CD8-positive, alpha-beta memory T cell (primary cell): ENCODE measurements around the gene OPN4. TPM values are rescaled to one million over a fixed set of nuclear protein-coding genes. Genes with fewer than 3 reads are reported as not detected.

Experiments
- CTCF ChIA-PET: fragments of 350-600 bp; sonication (Branson Sonifier 250); formaldehyde crosslinking; loops from one replicate; lab custom pipeline; 2021; ENCODE audit warnings: antibody characterized with exemption; lab: Charles Lee
- POLR2A ChIA-PET: fragments of 350-600 bp; sonication (Branson Sonifier 250); formaldehyde crosslinking; loops from one replicate; lab custom pipeline; 2021; ENCODE audit warnings: antibody characterized with exemption; lab: Charles Lee
- DNase-seq, 5 donors: peaks; one replicate each; pipeline versions ENCODE4 v3.0.0 to v3.0.0-alpha.2; 2020 to 2022; ENCODE audit warnings: mixed read lengths in 1 of 5
- H3K27ac ChIP-seq: one replicate; pipeline ENCODE4 v1.7.0; 2013; ENCODE audit warnings: low read depth, mild to moderate bottlenecking, low read length, moderate library complexity
- H3K27me3 ChIP-seq: 2 replicates; pipeline ENCODE4 v1.7.0; 2013; ENCODE audit warnings: low read length, mild to moderate bottlenecking; ENCODE audit not compliant: insufficient read depth, poor library complexity, severe bottlenecking
- H3K36me3 ChIP-seq: 2 replicates; pipeline ENCODE4 v1.7.0; 2013; ENCODE audit warnings: mild to moderate bottlenecking, low read length, moderate library complexity; ENCODE audit not compliant: insufficient read depth
- H3K4me1 ChIP-seq: 2 replicates; pipeline ENCODE4 v1.7.0; 2013; ENCODE audit warnings: mild to moderate bottlenecking, low read length, moderate library complexity; ENCODE audit not compliant: insufficient read depth
- H3K4me3 ChIP-seq: 2 replicates; pipeline ENCODE4 v1.7.0; 2013; ENCODE audit warnings: mild to moderate bottlenecking, low read length
- H3K9me3 ChIP-seq: 2 replicates; pipeline ENCODE4 v1.7.0; 2013; ENCODE audit warnings: mild to moderate bottlenecking, low read length
- H3K27ac Mint-ChIP-seq, 8 donors: one replicate each; pipeline ENCODE4 v1.8.0; 2020 to 2021; ENCODE audit warnings: mixed read lengths in 8 of 8, mild to moderate bottlenecking in 6 of 8, inconsistent platforms in 3 of 8, moderate library complexity in 3 of 8
- H3K27me3 Mint-ChIP-seq, 2 donors: one replicate each; pipeline ENCODE4 v1.8.0; 2020 to 2021; ENCODE audit warnings: mixed read lengths in 2 of 2, mild to moderate bottlenecking in 1 of 2, moderate library complexity in 1 of 2
- H3K36me3 Mint-ChIP-seq, 3 donors: one replicate each; pipeline ENCODE4 v1.8.0; 2020 to 2021; ENCODE audit warnings: mixed read lengths in 3 of 3, inconsistent platforms in 1 of 3, mild to moderate bottlenecking in 1 of 3
- H3K4me1 Mint-ChIP-seq, 3 donors: one replicate each; pipeline ENCODE4 v1.8.0; 2020 to 2021; ENCODE audit warnings: mixed read lengths in 3 of 3, inconsistent platforms in 1 of 3, mild to moderate bottlenecking in 1 of 3
- H3K4me3 Mint-ChIP-seq, 7 donors: one replicate each; pipeline ENCODE4 v1.8.0; 2020 to 2021; ENCODE audit warnings: mixed read lengths in 7 of 7, mild to moderate bottlenecking in 6 of 7, moderate library complexity in 4 of 7, inconsistent platforms in 2 of 7
- H3K9me3 Mint-ChIP-seq, 5 donors: one replicate each; pipeline ENCODE4 v1.8.0; 2020 to 2022; ENCODE audit warnings: mixed read lengths in 5 of 5, mild to moderate bottlenecking in 3 of 5, moderate library complexity in 2 of 5, inconsistent platforms in 1 of 5
- polyA plus RNA-seq: library from polyadenylated mRNA; unstranded; fragments of 300-500 nt; fragmentation: Illumina TruSeq; gene quantifications from one replicate; pipeline ENCODE4 v1.2.3, GENCODE V29; 2021
- total RNA-seq, 2 experiments: library from RNA; stranded (reverse); gene quantifications; one replicate each; pipeline ENCODE4 v1.2.3, GENCODE V29; 2021

OPN4 gene
- total and polyA plus RNA-seq, 3 experiments from 2014 or later, result not detected

DNA sequence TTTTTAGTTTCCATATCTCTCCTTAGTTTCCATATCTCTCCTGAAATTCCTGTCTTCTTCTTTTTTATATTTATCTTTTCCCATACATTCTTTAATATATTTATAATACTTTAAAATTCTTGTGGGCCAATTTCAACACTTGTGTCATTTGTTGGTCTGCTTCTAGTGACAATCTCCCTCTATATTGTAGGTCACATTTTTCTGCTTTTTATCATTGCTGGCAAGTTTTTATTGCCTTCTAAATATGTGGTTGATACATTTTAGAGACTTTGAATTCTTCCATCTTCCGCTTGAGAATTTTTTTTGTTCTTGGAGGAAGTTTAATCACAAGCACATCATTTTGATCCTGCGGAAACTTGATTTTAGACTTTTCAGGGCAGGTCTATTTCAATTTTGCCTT is 26.0 kb upstream of the OPN4 start:
- DNase-seq, result no peak
- H3K27me3 ChIP-seq, result peaks cover 8% of the 10 kb centered on the region
- H3K4me1 ChIP-seq, result no peaks in the 10 kb centered on the region
- no peak overlapping the region for H3K4me3 ChIP-seq
- Mint-ChIP-seq H3K9me3 (no peaks in the 10 kb centered on the region), H3K27ac (no peak overlapping the region), H3K36me3 (no peaks in the 10 kb centered on the region), H3K4me3 (no peak overlapping the region), H3K4me1 (peaks cover 0 to 3% (median 1%) of the 10 kb centered on the region in 3 donors), H3K27me3 (peaks cover 25 to 40% of the 10 kb centered on the region in 2 donors)
- no peak overlapping the region for H3K27ac ChIP-seq
- no peaks in the 10 kb centered on the region for H3K9me3 ChIP-seq
- CTCF ChIA-PET, result no interaction called here
- POLR2A ChIA-PET, result no interaction called here
- no peaks in the 10 kb centered on the region for H3K36me3 ChIP-seq

DNA sequence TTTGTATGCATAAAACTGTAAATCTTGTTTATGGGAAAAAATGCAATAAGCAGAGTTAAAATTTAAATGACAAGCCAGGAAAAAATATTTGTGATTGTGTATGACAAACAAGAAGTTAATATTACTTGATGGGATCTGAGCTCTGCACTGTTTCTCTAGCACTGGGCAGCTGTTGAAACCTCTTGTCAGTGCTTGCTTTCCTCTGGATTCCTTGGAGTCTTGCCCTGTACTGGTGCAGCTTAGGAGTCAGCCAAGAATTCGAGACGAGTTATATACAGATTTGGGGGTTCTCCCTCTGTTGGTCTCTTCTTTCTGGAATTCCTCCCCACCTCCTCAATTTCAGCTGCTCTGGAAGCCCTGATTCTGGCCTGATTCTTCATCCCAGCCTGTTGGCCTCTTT is 24.3 kb upstream of the OPN4 start:
- H3K9me3 Mint-ChIP-seq, result no peaks in the 10 kb centered on the region
- ChIA-PET POLR2A (no interaction called here), CTCF (no interaction called here)
- H3K4me1 ChIP-seq, result no peaks in the 10 kb centered on the region
- no peaks in the 10 kb centered on the region for H3K36me3 Mint-ChIP-seq
- H3K9me3 ChIP-seq, result no peaks in the 10 kb centered on the region
- peaks cover 37 to 57% of the 10 kb centered on the region in 2 donors for H3K27me3 Mint-ChIP-seq
- H3K27me3 ChIP-seq, result peaks cover 8% of the 10 kb centered on the region
- peaks cover 0 to 3% (median 1%) of the 10 kb centered on the region in 3 donors for H3K4me1 Mint-ChIP-seq
- no peak overlapping the region for H3K27ac Mint-ChIP-seq
- H3K36me3 ChIP-seq, result no peaks in the 10 kb centered on the region
- no peak for DNase-seq
- H3K4me3 Mint-ChIP-seq, result no peak overlapping the region
- H3K27ac ChIP-seq, result no peak overlapping the region
- H3K4me3 ChIP-seq, result no peak overlapping the region

DNA sequence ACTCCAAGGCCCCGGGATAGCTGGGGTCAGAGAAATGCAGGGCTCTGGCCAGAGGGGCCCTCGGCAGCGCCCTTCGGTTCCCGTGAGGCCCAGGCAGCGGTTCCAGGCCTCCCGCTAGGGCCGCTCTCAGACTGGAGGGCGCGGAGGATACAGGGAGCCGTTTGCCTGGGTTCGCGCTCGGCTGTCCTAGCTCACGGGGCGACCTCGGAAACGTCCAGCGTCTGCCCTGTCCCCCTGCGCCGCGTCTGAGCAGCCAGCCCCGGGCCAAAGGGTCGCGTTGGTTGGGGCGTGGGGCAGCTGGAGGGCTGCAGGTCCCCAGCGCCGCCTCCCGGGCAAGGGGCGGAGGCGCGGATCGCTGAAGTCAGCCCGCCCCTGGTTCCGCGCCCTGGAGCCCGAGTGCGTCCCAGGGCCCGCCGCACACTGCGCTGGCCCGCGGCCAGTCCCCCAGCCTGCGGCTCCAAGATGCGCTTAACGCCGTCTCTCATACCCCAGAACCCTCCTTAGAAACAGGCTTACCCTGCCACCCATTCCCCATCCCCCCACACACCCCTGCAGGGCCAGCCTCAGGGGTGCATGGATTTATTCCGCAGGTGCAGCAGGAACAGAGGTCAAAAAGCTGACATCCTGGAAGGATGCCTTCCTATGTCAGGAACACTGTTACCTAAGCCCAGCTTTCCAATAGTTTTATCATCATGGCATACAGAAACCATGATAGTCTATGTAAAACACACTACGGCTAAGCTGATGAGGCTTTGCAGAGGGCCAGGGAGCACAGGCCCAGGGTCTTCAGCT is 22.1 kb upstream of the OPN4 start:
- CTCF ChIA-PET, result no interaction called here
- no peak overlapping the region for H3K4me3 ChIP-seq
- no peak overlapping the region for H3K4me3 Mint-ChIP-seq
- peaks cover 0 to 3% (median 1%) of the 10 kb centered on the region in 3 donors for H3K4me1 Mint-ChIP-seq
- POLR2A ChIA-PET, result interaction anchor here (0.6 kb wide), 1 partner anchor 682 kb away, joined by 10 read pairs; no protein-coding TSS in a partner anchor
- peaks cover 34 to 70% of the 10 kb centered on the region in 2 donors for H3K27me3 Mint-ChIP-seq
- H3K27ac Mint-ChIP-seq, result no peak overlapping the region
- no peaks in the 10 kb centered on the region for H3K4me1 ChIP-seq
- no peaks in the 10 kb centered on the region for H3K36me3 ChIP-seq
- no peaks in the 10 kb centered on the region for H3K9me3 ChIP-seq
- H3K27me3 ChIP-seq, result peaks cover 8% of the 10 kb centered on the region
- no peak overlapping the region for H3K27ac ChIP-seq
- H3K9me3 Mint-ChIP-seq, result no peaks in the 10 kb centered on the region
- H3K36me3 Mint-ChIP-seq, result no peaks in the 10 kb centered on the region
- DNase-seq, result no peak

DNA sequence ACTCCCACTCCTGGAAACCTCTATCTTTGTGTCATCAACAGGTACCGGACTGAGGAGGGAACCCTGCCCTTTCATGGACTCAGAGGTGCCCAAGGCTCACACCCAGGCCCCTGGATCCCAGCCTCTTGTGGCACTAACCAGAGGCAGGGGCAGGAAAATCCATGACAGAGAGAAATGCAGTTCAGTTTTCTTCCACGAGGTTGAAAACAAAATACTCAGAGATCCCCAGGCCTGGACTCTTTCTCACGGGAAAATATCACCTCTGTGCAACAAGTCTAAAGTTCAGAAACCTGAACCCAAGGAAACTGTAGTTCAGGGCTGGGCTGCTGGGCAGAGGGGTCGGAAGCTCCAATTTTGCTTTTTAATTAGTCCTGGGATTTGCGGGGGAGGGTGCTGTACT is 21.4 kb upstream of the OPN4 start:
- no peaks in the 10 kb centered on the region for H3K9me3 ChIP-seq
- CTCF ChIA-PET, result no interaction called here
- H3K27ac ChIP-seq, result no peak overlapping the region
- Mint-ChIP-seq H3K4me3 (no peak overlapping the region), H3K9me3 (no peaks in the 10 kb centered on the region), H3K36me3 (no peaks in the 10 kb centered on the region), H3K27me3 (peaks cover 33 to 70% of the 10 kb centered on the region in 2 donors), H3K4me1 (peaks cover 0 to 3% (median 1%) of the 10 kb centered on the region in 3 donors), H3K27ac (no peak overlapping the region)
- POLR2A ChIA-PET, result no interaction called here
- no peak overlapping the region for H3K4me3 ChIP-seq
- no peaks in the 10 kb centered on the region for H3K4me1 ChIP-seq
- peaks cover 8% of the 10 kb centered on the region for H3K27me3 ChIP-seq
- DNase-seq, result no peak
- no peaks in the 10 kb centered on the region for H3K36me3 ChIP-seq

DNA sequence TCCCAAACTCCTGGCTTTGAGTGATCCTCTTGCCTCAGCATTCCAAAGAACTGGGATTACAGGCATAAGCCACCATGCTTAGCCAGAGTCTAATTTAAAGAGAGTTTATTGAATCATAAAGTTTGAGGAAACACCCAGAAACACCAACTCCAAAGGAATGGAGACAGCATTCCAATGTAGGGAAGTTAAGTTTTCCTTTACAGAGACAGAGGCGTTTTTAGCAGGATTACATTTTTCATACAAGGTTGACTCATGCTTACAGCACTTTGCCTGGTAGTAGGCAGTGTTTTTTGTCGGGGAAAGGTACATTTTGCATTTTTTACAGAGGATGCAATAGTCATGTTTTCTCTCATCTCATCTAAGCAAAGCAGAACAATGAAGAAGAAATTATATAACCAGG is 18.9 kb upstream of the OPN4 start:
- Mint-ChIP-seq H3K27me3 (peaks cover 30 to 65% of the 10 kb centered on the region in 2 donors), H3K27ac (no peak overlapping the region), H3K9me3 (peaks cover 0 to 7% (median 2%) of the 10 kb centered on the region in 5 donors), H3K4me1 (peaks cover 0 to 3% (median 1%) of the 10 kb centered on the region in 3 donors), H3K4me3 (no peak overlapping the region), H3K36me3 (no peaks in the 10 kb centered on the region)
- H3K36me3 ChIP-seq, result no peaks in the 10 kb centered on the region
- H3K4me1 ChIP-seq, result no peaks in the 10 kb centered on the region
- no peak overlapping the region for H3K27ac ChIP-seq
- ChIA-PET POLR2A (no interaction called here), CTCF (no interaction called here)
- no peaks in the 10 kb centered on the region for H3K9me3 ChIP-seq
- no peak for DNase-seq
- peaks cover 8% of the 10 kb centered on the region for H3K27me3 ChIP-seq
- H3K4me3 ChIP-seq, result no peak overlapping the region

DNA sequence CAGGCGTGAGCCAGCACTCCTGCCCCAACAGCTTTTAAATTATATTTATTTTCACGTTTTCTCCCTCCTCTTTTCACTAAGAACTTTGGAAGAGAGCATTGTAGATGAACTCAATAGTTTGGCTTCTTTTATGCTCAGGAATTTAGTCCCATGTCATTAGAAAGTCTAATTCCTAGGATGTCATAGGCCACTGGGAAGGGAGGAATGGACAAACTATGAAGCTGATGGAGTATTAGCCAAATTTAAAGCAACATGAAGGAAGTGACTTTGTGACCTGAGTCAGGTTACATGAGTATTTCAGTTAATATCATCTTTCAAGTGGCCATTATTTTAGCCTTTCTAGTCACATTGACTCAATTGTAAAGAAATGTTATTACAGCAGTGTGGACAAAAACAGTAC is 18.0 kb upstream of the OPN4 start:
- no peak overlapping the region for H3K4me3 Mint-ChIP-seq
- Histone ChIP-seq H3K4me3 (no peak overlapping the region), H3K9me3 (no peaks in the 10 kb centered on the region), H3K27me3 (peaks cover 8% of the 10 kb centered on the region), H3K27ac (no peak overlapping the region), H3K36me3 (no peaks in the 10 kb centered on the region), H3K4me1 (no peaks in the 10 kb centered on the region)
- peaks cover 1 to 10% (median 7%) of the 10 kb centered on the region in 5 donors for H3K9me3 Mint-ChIP-seq
- DNase-seq, result no peak
- H3K27ac Mint-ChIP-seq, result no peak overlapping the region
- peaks cover 0 to 3% (median 1%) of the 10 kb centered on the region in 3 donors for H3K4me1 Mint-ChIP-seq
- H3K36me3 Mint-ChIP-seq, result no peaks in the 10 kb centered on the region
- peaks cover 27 to 59% of the 10 kb centered on the region in 2 donors for H3K27me3 Mint-ChIP-seq
- CTCF ChIA-PET, result no interaction called here
- POLR2A ChIA-PET, result no interaction called here

DNA sequence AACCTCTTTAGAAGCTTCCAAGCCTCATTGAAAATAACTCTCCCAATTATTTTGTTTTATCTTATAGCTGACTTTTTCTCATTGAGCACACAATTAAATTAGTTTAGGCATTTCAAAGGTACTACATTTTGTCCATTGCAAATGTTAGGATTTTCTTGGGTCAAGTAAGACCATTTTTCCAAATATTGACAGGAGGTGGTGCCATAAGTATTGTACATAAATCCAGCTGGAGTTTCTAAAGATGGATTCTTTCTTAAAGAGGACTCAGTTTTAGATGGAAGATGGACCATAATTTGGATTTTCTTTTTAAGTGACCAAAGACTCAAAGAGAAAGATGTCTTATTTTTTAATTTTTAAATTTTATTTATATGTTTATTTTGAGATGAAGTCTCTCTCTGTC is 12.3 kb upstream of the OPN4 start:
- no peak for DNase-seq
- POLR2A ChIA-PET, result no interaction called here

DNA sequence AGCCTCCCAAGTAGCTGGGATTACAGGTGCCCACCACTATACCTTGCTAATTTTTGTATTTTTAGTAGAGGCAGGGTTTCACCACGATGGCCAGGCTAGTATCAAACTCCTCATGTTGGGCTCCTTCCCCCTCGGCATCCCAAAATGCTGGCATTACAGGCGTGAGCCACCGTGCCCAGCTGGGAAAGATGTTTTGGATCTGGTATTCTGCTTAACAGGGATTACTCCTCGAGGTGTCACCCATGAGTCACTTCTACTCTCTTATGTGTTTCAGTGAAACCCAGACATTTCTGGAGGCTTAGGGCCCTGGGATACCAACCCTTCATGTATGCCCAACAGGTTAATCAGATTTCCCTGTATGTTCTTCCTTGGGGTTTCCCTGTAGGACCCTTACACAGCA is 11.8 kb upstream of the OPN4 start:
- H3K27ac ChIP-seq, result no peak overlapping the region
- DNase-seq, result no peak
- peaks cover 0 to 5% (median 0%) of the 10 kb centered on the region in 3 donors for H3K36me3 Mint-ChIP-seq
- H3K4me1 ChIP-seq, result no peaks in the 10 kb centered on the region
- ChIA-PET CTCF (interaction anchor here (1.4 kb wide), 1 partner anchor 242 kb away, joined by 3 read pairs; no protein-coding TSS in a partner anchor), POLR2A (no interaction called here)
- H3K4me3 Mint-ChIP-seq, result no peak overlapping the region
- no peak overlapping the region for H3K27ac Mint-ChIP-seq
- H3K27me3 Mint-ChIP-seq, result peaks cover 9 to 19% of the 10 kb centered on the region in 2 donors
- H3K9me3 ChIP-seq, result no peaks in the 10 kb centered on the region
- peaks cover 0 to 15% (median 11%) of the 10 kb centered on the region in 3 donors for H3K4me1 Mint-ChIP-seq
- no peaks in the 10 kb centered on the region for H3K27me3 ChIP-seq
- peaks cover 8 to 21% (median 17%) of the 10 kb centered on the region in 5 donors for H3K9me3 Mint-ChIP-seq
- H3K4me3 ChIP-seq, result no peak overlapping the region
- no peaks in the 10 kb centered on the region for H3K36me3 ChIP-seq

More for the DNA sequence above, 12.3 kb upstream of the OPN4 start:
- Histone ChIP-seq H3K4me3 (no peak overlapping the region), H3K27ac (no peak overlapping the region), H3K36me3 (no peaks in the 10 kb centered on the region), H3K9me3 (no peaks in the 10 kb centered on the region), H3K4me1 (no peaks in the 10 kb centered on the region), H3K27me3 (no peaks in the 10 kb centered on the region)
- Mint-ChIP-seq H3K36me3 (peaks cover 0 to 5% (median 0%) of the 10 kb centered on the region in 3 donors), H3K27ac (no peak overlapping the region), H3K4me3 (no peak overlapping the region), H3K4me1 (peaks cover 0 to 15% (median 11%) of the 10 kb centered on the region in 3 donors), H3K9me3 (peaks cover 8 to 21% (median 17%) of the 10 kb centered on the region in 5 donors), H3K27me3 (peaks cover 9 to 22% of the 10 kb centered on the region in 2 donors)
- CTCF ChIA-PET, result interaction anchor here (1.4 kb wide), 1 partner anchor 242 kb away, joined by 3 read pairs; no protein-coding TSS in a partner anchor
